ENCODE measurements around the gene TMEM165.

TMEM165 gene

DNA sequence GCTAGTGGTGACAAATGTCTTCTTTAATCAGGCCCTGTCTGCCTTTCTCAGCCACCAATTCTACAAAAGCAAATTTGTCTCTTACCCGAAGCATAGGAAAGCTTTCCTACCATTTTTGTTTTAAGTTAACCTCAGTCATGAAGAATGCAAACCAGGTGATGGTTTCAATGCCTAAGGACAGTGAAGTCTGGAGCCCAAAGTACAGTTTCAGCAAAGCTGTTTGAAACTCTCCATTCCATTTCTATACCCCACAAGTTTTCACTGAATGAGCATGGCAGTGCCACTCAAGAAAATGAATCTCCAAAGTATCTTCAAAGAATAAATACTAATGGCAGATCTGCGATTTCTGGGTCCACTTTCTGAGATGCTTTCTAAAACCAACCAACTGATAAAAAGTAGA is 25.8 kb upstream of the TMEM165 start:
- no peak for DNase-seq

DNA sequence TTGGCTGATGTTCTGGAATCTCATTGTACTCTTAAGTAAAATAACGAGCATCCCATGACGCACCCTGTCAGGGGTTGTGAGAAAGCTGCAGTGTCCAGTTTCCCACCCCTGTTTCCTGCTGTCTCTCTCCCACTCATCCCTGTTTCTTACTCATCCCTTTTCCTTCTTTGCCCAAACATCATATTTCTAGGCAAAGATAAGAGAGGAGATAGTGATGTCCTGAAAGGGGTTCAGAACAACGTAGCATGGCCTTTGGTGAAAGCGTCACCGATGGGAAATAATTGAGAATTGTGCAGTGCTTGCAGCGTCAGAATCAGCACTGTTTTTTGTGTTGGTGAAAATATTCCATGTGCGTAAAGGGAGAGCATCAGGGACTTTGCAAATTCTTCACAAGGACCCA is 23.5 kb upstream of the TMEM165 start:
- DNase-seq = no peak

DNA sequence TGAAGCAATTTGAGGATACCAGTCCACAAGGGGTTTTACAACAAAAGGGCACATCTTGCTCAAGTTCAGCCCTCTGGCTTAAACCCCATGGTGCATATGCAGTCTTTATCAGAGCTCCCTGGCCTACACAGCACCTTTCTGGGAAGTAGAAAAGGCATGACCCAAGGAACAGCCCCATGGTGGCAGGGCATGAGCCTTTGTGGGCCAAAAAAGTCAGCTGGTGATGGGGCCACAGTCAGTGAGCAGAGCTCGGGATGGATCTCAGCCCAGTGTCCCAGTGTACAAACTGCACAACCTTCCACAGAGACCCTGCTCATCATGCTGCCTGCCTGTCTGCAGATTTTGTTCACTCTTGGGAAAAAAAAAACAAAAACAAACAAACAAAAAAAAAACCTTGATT is 22.3 kb upstream of the TMEM165 start:
- DNase-seq = no peak

DNA sequence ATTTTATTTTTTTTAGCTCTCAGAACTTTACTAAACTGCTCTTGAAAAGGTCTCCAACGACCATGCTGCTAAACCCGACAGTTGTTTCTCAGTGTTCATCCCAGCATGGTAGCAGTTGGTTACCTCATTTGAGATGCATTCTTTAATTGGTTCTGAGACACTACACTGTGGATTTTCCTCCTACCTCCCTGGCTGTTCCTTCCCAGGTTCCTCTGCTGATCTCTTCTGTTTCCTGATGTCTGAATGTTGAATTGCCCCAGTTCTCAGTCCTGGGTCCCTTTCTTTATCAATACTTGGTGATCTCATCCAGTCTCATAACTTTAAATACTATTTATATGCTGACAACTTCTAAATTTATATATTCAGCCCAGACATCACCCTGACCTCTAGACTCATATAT is 19.1 kb upstream of the TMEM165 start:
- DNase-seq = no peak

DNA sequence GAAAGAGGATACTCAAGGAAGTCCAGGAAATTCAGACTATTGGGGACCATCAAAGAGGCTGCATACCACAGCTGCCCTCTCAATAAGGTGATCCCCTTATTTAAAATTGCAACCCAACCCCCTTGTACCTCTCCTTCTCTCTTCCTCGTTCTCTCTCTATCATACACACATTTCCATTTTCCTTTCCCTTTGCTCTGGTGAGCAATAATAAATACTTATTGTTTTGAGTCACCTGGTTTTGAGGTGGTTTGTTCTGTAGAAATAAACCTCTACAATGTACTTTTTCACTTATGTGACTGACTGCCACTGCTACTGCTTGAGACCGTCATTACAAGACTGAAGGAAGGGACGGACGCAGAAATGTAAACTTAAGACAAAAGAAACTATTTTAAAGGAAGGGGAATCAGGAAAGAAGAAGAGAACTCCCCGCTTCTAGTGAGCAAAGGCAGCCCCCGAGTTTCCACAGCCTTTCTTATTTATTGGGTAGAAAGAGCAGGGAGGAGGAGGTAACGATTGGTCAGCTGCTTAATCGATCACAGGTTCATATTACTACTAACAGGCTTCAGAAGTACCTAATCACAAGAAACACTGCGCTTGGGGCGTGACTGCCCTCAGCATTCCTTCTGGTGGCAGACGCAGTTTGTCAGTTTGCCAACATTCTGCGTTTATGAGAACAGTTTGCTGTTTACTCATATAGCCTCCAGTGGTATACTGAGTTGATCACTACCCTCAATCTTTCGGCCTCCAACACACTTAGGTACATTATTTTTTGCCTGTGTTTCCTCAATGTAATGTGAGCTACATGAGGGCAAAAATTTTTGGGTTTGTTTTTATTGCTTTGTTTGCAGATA is 16.9 kb upstream of the TMEM165 start:
- no peak for DNase-seq

DNA sequence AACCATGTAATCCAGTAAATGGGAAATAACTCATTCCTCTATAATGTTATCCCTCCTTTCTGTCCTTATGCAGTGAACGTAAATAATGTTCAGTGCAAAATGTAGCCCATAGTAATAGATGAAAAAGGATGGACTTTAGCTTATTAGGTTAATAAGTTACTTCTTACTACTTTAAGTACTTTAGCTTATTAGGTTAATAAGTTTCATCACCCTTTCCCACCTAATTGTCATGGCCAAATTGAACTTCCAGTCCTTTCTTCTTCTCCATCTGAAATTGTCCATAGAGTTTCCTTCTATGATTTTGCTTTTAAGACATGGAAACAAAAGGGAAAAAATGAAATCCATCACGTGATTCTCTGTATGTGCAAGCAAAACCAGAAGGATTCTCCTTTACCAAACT is 15.2 kb upstream of the TMEM165 start:
- no peak for DNase-seq

DNA sequence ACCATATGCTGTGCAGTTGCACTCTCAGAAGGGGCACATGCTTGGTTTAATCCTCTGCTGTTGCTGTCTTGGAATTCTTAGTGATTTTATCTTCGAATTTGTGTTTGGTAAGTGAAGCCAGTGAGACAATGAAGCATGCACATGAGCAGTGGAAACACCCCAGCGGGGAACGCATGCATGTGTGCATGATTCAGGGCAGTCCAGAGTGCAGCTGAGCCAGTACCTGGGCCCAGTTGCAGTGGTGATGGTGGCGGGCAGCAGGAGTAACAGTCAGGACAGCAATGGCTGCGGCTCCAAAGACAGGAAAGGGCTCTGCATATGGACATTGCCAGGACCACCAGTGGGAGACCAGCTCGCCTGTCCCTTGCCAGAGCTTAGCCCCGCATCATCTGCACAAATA is 14.3 kb upstream of the TMEM165 start:
- no peak for DNase-seq

DNA sequence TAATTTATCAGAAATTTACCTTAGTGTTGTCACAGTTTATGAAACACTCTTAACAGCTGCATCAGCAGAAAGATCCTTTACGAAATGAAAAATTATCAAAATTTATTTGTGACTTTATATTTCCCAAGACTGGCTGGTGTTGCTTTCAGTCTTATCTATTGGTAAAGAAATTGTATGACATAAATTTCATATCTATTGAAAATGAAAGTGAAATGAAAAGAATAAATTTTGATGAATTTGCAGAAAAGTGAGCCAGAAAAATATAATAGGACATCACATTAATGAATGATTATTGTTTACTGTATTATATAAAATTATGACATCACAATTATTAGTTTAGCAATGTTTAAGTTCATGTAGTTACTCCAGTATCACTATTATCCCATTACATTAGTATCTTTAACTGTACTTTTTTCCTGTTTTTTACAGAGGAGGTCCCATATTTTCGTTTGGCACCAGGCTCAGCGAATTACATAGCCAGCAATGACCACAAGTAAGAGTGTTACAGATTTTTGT is 13.2 kb upstream of the TMEM165 start:
- no peak for DNase-seq

DNA sequence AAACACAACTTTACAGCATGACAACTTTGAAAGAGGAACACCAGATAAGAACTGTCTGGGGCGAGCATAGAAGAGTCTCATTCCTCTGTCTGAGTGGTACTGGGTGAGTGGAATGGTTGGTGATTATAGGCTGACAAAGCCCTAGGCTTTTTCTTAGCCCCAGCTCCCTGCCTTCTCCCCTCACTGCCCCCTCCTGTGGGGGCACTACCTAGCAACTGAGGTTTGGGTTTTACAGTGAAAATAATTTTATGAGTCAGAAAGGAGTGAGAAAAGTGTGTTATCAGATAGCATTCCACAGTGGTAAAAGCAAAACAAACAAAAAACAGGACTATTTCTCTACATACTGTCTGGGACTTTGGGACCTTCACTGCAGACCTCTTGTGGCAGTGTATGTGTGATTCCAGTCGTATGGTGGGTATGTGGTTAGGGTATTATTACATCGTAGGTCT is 10.5 kb upstream of the TMEM165 start:
- no peak for DNase-seq

DNA sequence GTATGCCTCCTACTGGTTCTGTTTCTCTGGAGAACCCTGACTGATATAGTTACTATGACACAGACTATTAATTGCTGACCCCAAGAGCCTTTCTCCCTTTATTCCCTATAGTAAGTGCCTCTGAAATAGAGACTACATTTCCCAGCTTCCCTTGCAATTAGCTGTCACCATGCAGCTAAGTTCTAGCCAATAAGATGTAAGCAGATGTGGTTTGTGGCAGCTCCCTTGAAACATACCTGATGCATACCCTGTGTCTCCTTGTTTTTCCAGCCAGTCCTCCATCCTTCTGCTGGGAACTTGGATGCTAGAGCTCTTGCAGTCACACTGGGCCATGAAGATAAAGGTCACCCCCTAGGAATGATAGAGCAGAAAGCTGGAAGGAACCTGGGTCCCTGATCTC is 9.7 kb upstream of the TMEM165 start:
- no peak for DNase-seq

DNA sequence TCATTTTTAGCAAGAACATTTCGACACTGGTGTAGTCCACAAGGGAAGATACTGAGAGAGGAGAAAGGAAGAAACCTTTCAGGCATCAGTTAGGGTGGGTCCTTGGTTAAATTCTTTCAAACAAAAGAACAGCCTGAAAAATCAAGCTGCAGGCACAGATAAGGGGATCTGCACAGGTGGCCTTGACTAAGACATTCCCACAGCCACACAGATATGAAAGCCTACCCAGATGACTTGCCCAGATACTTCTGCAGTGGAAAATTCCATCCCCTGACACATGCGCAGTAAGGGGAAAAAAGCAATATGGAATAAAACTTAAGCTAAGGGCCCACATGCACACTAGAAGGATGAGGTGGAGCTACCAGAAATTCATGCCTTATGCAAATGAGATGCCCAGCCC is 8.9 kb upstream of the TMEM165 start:
- no peak for DNase-seq

DNA sequence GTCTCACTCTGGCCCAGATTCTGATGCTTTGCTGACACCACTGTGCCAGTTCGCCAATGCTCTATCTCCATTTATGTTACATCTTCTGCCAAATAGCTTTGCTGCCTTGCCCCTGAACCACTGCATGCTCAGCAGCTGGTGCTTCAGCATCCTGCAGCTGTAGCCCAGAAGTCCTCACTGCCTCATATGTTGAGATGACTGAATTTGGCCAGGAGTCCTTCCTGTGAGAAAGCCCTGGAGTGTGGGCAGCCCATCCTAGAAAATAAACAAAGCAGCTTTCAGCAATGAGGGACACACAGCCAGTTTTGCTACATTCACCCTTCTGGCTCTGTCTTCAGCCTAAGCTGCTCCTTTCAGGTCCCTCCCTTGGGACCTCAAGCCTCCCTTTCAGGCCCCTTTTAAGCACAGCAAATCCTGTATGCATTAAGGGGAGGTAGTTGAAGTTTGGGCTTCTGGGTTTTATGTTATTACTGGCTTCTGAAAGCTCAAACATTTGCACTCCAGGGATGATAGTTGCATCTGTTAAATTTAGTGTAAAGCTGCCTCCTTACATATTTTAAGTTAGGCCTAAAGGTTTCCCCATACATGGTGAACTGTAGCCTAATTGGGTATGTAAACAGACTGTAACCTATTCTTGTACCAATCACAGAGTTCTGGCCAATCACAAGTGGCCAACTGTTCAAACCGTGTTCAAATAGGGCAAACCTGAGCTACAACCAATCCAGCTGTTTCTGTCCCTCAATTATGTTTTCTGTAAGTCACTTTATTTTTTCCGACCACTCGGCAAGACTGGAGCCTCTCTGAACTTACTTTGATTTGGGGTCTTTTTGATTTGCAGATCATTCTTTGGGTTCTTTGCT is 2.1 kb upstream of the TMEM165 start:
- no peak for DNase-seq

DNA sequence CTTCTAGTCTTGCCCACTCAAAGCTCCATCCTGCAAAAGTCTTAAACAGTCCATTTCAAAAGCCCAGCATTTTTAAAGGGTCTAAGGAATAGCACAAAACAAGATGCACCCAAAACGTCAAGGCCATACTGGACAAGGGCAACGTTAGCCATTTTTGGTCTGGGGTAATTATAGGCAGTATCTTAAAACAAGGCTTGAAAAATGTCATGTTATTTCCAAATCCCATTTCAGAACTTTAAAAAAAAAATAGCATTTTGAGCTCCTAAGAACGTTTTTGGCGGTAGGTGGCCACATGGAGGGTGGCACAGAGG is 584 bp upstream of the TMEM165 start:
- DNase-seq = no peak

DNA sequence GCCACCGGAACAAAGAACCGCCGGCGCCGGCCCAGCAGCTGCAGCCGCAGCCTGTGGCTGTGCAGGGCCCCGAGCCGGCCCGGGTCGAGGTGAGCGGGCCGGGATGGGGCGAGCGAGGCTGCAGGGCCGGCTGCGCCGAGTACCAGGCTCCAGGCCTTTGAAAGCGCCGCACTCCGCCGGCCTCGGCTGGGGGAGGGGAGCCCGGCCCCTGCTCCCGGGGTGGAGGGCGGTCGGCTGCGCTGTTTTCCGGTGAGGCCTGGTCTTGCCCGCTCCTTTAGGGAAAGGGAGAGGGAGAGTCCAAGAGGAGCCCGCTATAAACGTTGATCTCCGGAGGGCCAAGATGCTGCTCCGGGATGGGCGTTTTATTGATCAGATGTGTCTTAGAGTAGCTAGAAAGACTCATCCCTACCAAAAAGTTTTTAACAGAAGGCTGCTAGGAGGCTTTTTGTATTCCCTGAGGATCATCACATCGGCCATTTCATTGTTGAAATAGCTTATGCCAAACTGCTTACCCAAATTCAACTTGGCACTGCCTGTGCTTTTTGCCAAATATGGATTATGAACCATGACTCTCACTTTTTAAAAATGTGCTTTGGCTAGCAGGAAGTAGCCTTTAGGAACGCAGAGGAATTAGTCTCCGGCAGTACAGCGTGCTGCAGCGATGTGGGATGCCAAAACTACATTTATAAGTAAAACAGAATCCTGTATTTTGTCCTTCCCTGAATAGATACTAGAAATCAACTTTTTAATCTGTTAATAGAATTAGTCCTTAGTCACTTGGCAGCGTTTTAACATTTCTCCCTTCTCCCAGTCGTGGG is 760 bp downstream of the TMEM165 start:
- DNase-seq = no peak

DNA sequence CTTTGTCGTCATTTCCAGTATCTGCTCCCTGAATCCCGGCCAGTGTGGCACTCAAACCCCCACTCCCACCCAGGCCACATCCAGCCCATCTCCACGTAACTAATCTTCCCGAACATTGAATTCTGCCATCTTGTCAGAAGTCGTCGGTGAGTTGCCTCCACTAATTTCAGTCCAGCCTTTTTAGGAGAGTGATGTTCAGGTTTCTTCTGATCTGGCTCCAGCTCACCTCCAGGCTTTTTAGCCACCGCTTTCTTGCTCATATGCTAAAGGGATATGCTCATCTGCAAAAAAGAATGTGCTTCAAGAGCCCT is 1.3 kb downstream of the TMEM165 start:
- no peak for DNase-seq

DNA sequence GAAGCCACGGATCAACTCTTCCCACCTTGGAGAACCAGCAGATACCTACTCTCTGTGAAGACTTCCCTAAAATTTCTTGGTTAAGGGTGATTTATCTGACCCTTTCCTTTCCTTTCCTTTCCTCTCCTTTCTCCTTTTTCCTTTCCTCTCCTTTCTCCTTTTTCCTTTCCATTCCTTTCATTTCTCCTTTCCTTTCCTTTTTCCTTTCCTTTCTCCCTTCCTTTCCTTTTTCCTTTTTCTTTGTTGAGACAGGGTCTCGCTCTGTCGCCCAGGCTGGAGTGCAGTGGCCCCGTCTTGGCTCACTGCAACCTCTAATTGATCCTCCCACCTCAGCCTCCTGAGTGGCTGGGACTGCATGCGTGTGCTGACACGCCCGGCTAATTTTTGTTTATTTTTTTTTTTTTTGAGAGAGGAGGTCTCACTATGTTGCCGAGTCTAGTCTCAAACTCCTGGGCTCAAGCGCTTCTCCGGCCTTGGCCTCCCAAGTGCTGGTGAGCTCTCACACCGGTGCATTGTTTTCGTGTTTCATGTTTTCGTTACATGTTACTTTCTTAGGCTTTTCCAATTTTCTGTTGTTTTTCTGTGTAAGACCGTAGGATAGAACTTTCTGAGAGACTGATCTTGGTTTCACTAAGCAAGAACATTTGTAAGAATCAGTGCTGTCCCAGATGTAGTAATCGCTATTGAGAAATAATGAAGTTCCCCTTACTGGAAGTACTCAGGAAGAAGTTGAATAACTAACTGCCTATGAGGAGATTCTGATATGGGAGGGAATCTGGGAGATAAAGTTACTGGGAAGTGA is 2.0 kb downstream of the TMEM165 start:
- peak in 1 of 2 experiments; percentile 9 for DNase-seq

DNA sequence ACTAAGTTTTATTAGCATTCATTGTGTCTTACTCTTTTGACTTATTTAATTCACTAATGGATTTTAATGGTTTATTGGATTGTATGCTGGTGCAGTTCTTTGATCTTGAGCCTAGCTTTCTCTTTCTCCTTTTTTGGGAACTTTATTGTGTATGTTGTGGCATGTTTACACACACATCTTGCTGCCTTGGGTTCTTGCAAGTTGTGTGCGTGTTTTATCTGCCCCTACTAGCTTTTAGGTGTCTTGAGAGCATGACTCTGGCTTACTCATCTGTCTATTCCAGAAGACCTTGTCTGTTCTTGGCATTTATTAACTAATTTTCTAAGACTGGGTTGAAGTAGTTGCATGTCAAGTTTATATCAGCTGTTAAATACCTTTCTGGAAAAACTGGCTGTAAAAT is 2.7 kb downstream of the TMEM165 start:
- DNase-seq = no peak

DNA sequence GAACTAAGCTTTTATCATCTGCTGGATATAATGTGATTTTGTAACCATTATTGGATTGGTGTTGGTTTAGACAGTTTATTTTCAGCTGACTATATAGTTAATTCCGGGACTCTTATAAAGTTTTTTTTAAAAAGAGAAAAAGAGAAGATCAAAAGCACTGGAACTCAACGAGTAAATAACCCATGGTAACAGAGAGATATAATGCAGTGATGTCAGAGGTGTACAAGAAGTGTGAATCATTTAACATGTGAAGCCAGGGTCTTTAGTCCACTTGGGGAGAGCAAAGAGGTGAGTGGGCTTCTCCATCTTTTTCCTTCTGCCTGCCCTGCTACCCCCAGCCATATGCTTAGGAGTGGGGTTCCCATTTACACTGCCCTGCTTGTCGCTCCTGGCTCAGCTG is 3.2 kb downstream of the TMEM165 start:
- DNase-seq = no peak

DNA sequence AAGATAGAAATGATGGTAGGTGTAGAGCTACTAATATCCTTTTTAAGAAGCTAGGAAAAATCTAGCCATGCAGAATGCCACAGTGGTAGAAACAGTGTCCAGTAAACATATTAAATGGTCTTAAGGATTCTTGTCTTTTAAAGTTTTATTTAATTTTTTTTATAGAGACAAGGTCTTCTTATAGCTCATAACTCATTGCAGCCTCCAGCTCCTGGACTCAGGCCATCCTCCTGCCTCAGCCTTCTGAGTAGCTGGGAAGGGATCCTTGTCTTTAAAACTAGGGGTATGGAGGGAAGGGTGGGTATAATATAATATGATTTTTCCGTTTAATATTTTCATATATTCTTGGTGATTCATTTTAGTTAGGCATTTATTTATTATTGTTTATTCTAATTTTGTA is 3.8 kb downstream of the TMEM165 start:
- no peak for DNase-seq

DNA sequence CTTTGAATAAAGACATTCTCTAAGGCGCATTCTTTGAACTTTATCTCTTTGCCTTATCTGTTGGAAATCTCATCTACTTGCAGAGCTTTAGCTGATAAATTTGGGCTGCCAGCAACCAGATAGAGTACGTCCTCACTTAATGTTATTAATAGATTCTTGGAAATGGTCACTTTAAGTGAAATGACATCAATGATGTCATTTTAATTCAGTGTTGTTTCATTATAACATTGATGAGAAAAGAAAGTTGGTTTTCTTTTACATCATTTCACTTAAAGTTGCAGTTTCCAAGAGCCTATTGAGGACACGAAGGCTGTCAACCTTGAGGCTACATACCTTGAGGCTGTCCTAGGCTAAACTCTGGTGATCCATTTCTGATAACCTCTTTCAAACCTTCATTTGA is 9.3 kb downstream of the TMEM165 start:
- no peak for DNase-seq

DNA sequence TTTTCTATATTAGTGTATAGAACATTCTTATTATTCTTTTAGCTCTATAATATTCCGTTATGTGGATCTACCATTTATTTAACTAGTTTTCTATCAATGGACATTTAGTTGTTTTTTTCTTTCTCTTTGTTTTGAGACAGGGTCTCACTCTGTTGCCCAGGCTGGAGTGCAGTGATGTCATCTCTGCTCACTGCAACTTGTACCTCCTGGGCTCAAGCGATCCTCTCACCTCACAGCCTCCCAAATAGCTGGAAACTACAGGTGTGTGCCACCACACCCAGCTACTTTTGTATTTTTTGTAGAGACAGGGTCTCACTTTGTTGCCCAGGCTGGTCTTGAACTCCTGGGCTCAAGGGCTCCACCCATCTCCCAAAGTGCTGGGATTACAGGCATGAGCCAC is 10.8 kb downstream of the TMEM165 start:
- no peak for DNase-seq

DNA sequence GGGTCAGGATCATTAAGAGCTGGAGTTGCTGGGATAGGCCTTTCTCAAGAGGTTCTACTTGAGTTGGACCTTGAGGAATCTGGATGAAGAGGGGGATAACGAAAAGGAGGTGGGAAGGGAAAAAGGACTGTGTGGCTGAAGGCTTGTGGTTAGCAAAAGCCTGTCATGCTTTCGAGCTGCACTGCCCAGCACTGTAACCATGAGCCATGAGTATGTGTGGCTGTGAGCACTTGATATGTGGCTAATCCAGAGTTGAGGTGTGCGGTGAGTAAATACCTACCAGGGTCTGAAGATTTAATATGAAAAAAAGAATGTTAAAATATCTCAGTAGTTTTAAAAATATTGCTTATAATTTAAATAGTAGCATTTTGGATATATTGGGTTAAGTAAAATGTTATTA is 11.4 kb downstream of the TMEM165 start:
- no peak for DNase-seq

DNA sequence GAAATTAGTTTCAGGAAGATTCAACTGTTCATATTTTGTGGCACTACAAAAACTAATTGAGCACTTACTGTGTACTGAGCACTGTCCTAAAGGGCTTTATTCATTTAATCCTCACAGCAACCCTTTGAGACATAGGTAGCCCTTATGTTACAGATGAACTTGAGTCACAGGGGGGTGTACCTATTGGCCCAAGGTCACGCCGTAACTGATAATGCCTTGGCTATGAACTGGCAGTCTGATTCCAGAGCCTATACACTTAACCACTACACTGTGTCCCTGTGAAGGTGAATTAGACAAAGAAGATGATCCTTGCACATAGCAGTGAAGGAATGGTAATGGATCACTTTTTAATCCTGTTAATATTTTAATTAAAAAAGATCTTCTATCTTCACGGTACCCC is 12.0 kb downstream of the TMEM165 start:
- no peak for DNase-seq
